NCI-H2227 (cell line): ENCODE measurements around the gene CDKAL1.

Experiments
- DNase-seq: peaks from one replicate; lab custom pipeline; 2025; ENCODE audit not compliant: unreplicated experiment; lab: John Stamatoyannopoulos, UW

Gene CDKAL1

GRCh38 chr6:20998748-20999448 lies 464.6 kb downstream of the CDKAL1 start:
- no peak for DNase-seq

- no peak for DNase-seq
Observed at GRCh38 chr6:21000331-21000801, 466.1 kb downstream of the CDKAL1 start.

GRCh38 chr6:21001736-21002135 lies 467.5 kb downstream of the CDKAL1 start:
- no peak for DNase-seq

- DNase-seq: no peak
Observed at GRCh38 chr6:21003780-21004541, 469.7 kb downstream of the CDKAL1 start.

- no peak for DNase-seq
Observed at GRCh38 chr6:21005816-21006570, 471.7 kb downstream of the CDKAL1 start.

- no peak for DNase-seq
Observed at GRCh38 chr6:21019614-21020013, 485.4 kb downstream of the CDKAL1 start.

GRCh38 chr6:21022343-21023107 lies 488.3 kb downstream of the CDKAL1 start:
- DNase-seq: no peak

GRCh38 chr6:21023210-21023609 lies 489.0 kb downstream of the CDKAL1 start:
- DNase-seq: no peak

- DNase-seq: no peak
Observed at GRCh38 chr6:21024616-21025015, 490.4 kb downstream of the CDKAL1 start.

GRCh38 chr6:21026576-21027273 lies 492.5 kb downstream of the CDKAL1 start:
- DNase-seq: no peak

GRCh38 chr6:21027507-21027906 lies 493.2 kb downstream of the CDKAL1 start:
- no peak for DNase-seq

GRCh38 chr6:21031182-21031581 lies 496.9 kb downstream of the CDKAL1 start:
- DNase-seq: no peak

GRCh38 chr6:21033084-21033483 lies 498.8 kb downstream of the CDKAL1 start:
- DNase-seq: no peak

- DNase-seq: no peak
Observed at GRCh38 chr6:21033575-21034026, 499.3 kb downstream of the CDKAL1 start.

- no peak for DNase-seq
Observed at GRCh38 chr6:21034345-21034744, 500.1 kb downstream of the CDKAL1 start.

- DNase-seq: no peak
Observed at GRCh38 chr6:21037453-21037852, 503.2 kb downstream of the CDKAL1 start.

GRCh38 chr6:21039926-21040325 lies 505.7 kb downstream of the CDKAL1 start:
- no peak for DNase-seq

GRCh38 chr6:21045135-21045700 lies 511.0 kb downstream of the CDKAL1 start:
- no peak for DNase-seq

GRCh38 chr6:21046276-21046675 lies 512.0 kb downstream of the CDKAL1 start:
- DNase-seq: no peak

- no peak for DNase-seq
Observed at GRCh38 chr6:21048047-21048446, 513.8 kb downstream of the CDKAL1 start.
